ENCODE results near the gene CD2AP. TPM values are rescaled to one million over a fixed set of nuclear protein-coding genes. Genes with fewer than 3 reads are reported as not detected.

The CD2AP gene
- total RNA-seq, 1 experiment from 2014 or later, result 43.8 TPM

GRCh38 chr6:47447722-47448121 is 29.9 kb upstream of the CD2AP start (continued):
- no peak for TF ChIP-seq ATF3 (IDR thresholded peaks at IDR 0.05)

GRCh38 chr6:47451162-47451561 is 26.4 kb upstream of the CD2AP start:
- ChIA-PET RAD21 (ENCODE audit: low non-redundant PET in 1 of 2, low total read pairs in 2 of 2, uncharacterized antibody in 2 of 2, unreplicated experiment in 2 of 2) (no interaction called here), CTCF (no interaction called here), POLR2A (no interaction called here)
- intact Hi-C loops (cut with micrococcal nuclease), result no loop called here
- no peak for ATAC-seq
- Histone ChIP-seq H4K20me1 (ENCODE audit: insufficient read depth) (no peaks in the 10 kb centered on the region), H3K79me2 (ENCODE audit: insufficient read depth, low read length) (no peaks in the 10 kb centered on the region), H3K27ac (ENCODE audit: low read depth, low read length) (no peak overlapping the region), H2AFZ (ENCODE audit: low read depth, low read length, poor library complexity, severe bottlenecking) (no peak overlapping the region), H3K9me3 (ENCODE audit: control insufficient read depth in 1 of 2, insufficient read depth in 1 of 2, low read depth in 1 of 2, low read length in 2 of 2) (no peaks in the 10 kb centered on the region), H3K36me3 (ENCODE audit: control insufficient read depth in 1 of 2, insufficient read depth in 2 of 2, low read length in 2 of 2) (no peaks in the 10 kb centered on the region), H3K4me3 (replicated peaks in 1 of 2; ENCODE audit: low read depth in 1 of 2, low read length in 2 of 2) (no peak overlapping the region), H3K4me1 (ENCODE audit: control insufficient read depth in 1 of 2, insufficient read depth in 2 of 2, low read length in 2 of 2) (peaks cover 0 to 6% of the 10 kb centered on the region in 2 experiments; a peak in 1 of 4 replicates), H3K9me2 (ENCODE audit: insufficient read depth) (no peaks in the 10 kb centered on the region), H3K27me3 (ENCODE audit: insufficient read depth, low read length) (no peaks in the 10 kb centered on the region), H3K9ac (ENCODE audit: low read length) (no peak overlapping the region), H3K4me2 (ENCODE audit: low read length) (no peak overlapping the region)
- no TSS peak for BruUV-seq (replicated peaks)
- DNase-seq (ENCODE audit: low read depth, low spot score), result no peak
- TF ChIP-seq RAD21 (IDR thresholded peaks at IDR 0.05; ENCODE audit: low read depth), result no peak

- Histone ChIP-seq H3K4me3 (replicated peaks in 1 of 2; ENCODE audit: low read depth in 1 of 2, low read length in 2 of 2) (no peak overlapping the region), H3K4me2 (ENCODE audit: low read length) (no peak overlapping the region), H3K27ac (ENCODE audit: low read depth, low read length) (no peak overlapping the region), H3K9ac (ENCODE audit: low read length) (no peak overlapping the region), H3K9me3 (ENCODE audit: control insufficient read depth in 1 of 2, insufficient read depth in 1 of 2, low read depth in 1 of 2, low read length in 2 of 2) (no peaks in the 10 kb centered on the region), H4K20me1 (ENCODE audit: insufficient read depth) (no peaks in the 10 kb centered on the region), H2AFZ (ENCODE audit: low read depth, low read length, poor library complexity, severe bottlenecking) (no peak overlapping the region), H3K36me3 (ENCODE audit: control insufficient read depth in 1 of 2, insufficient read depth in 2 of 2, low read length in 2 of 2) (no peaks in the 10 kb centered on the region), H3K4me1 (ENCODE audit: control insufficient read depth in 1 of 2, insufficient read depth in 2 of 2, low read length in 2 of 2) (no peaks in the 10 kb centered on the region), H3K27me3 (ENCODE audit: insufficient read depth, low read length) (no peaks in the 10 kb centered on the region), H3K9me2 (ENCODE audit: insufficient read depth) (no peaks in the 10 kb centered on the region), H3K79me2 (ENCODE audit: insufficient read depth, low read length) (no peaks in the 10 kb centered on the region)
- no peak for ATAC-seq
- POLR2A ChIA-PET, result no interaction called here
- TF ChIP-seq POLR2AphosphoS5 (IDR thresholded peaks at IDR 0.05; ENCODE audit: low read depth, low read length), result no peak
- no peak for TF ChIP-seq POLR2A (IDR thresholded peaks at IDR 0.05; ENCODE audit: borderline replicate concordance, extremely low read depth, insufficient read depth, insufficient read length)
- no peak for TF ChIP-seq ZBTB33 (IDR thresholded peaks at IDR 0.05; ENCODE audit: extremely low read depth, insufficient replicate concordance, low read length)
- TF ChIP-seq FOSL1 (IDR thresholded peaks at IDR 0.05; ENCODE audit: low read depth), result no peak
- TF ChIP-seq REST (IDR thresholded peaks at IDR 0.05; ENCODE audit: low read depth), result no peak
- no peak for TF ChIP-seq YY1 (IDR thresholded peaks at IDR 0.05; ENCODE audit: extremely low read depth, insufficient replicate concordance, low read depth, low read length)
- TF ChIP-seq SRF (IDR thresholded peaks at IDR 0.05; ENCODE audit: low read depth), result no peak
- CTCF ChIA-PET, result no interaction called here
- no peak for DNase-seq (ENCODE audit: low read depth, low spot score)
- RAD21 ChIA-PET (ENCODE audit: low non-redundant PET in 1 of 2, low total read pairs in 2 of 2, uncharacterized antibody in 2 of 2, unreplicated experiment in 2 of 2), result no interaction called here
- intact Hi-C loops (cut with micrococcal nuclease), result no loop called here
- no TSS peak for BruUV-seq (replicated peaks)
Observed at GRCh38 chr6:47452899-47453298, 24.7 kb upstream of the CD2AP start.
